ENCODE results near the gene ERBB4. TPM values are rescaled to one million over a fixed set of nuclear protein-coding genes. Genes with fewer than 3 reads are reported as not detected.

Gene ERBB4
- total and polyA plus RNA-seq, 2 of the 8 experiments (the other 6 are each of a cell fraction or from before 2014, with no cell fraction given): 0.34 to 1.3 TPM

GRCh38 chr2:211512806-211513205 lies 1025.8 kb downstream of the ERBB4 start (continued):
- TF ChIP-seq, protein P1, sequence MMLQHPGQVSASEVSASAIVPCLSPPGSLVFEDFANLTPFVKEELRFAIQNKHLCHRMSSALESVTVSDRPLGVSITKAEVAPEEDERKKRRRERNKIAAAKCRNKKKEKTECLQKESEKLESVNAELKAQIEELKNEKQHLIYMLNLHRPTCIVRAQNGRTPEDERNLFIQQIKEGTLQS (IDR thresholded peaks at IDR 0.05; ENCODE audit: insufficient read depth, low read depth, low read length): no peak
- TF ChIP-seq SUZ12 (IDR thresholded peaks at IDR 0.05; ENCODE audit: low read length): no peak
